Measurements from ENCODE around the gene CDHR5. TPM values are rescaled to one million over a fixed set of nuclear protein-coding genes. Genes with fewer than 3 reads are reported as not detected.

Gene CDHR5
- total RNA-seq, 2 donors from 2014 or later = 140 to 310 TPM

DNA sequence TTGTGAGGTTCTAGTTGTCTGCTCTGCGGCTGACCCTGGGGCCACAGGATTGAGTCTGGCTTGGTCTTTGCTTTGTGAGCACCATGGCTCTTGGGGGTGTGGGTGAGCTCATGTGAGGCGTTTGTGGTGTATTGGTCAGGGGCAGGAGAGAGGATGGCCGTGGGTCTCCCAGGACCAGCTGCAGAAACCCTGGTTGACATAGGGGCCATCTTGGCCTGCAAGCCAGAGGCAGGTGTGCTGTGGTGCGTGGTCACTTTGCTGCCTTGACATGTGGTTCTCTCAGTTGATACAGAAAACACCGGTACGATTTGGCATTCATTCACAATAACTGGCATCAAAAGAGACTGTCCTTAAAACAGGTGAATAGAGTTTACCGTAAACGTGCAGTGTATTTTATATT lies 37.2 kb downstream of the CDHR5 start:
- H3K9ac ChIP-seq (ENCODE audit: low read depth in 2 of 2, low read length in 2 of 2) = no peak overlapping the region
- H3K36me3 ChIP-seq = peaks cover 13% of the 10 kb centered on the region
- H3K4me3 ChIP-seq = no peak overlapping the region
- no peak for DNase-seq
- H3K27me3 ChIP-seq = no peaks in the 10 kb centered on the region
- intact Hi-C loops (cut with DNase I) = no loop called here
- H3K4me1 ChIP-seq = no peaks in the 10 kb centered on the region
- no peaks in the 10 kb centered on the region for H3K9me3 ChIP-seq
- no peak for TF ChIP-seq CTCF (IDR thresholded peaks at IDR 0.05)
- H3K27ac ChIP-seq = no peak overlapping the region

GRCh38 chr11:586376-587316 lies 38.1 kb downstream of the CDHR5 start:
- Histone ChIP-seq H3K27ac (no peak overlapping the region), H3K36me3 (peaks cover 12% of the 10 kb centered on the region), H3K27me3 (no peaks in the 10 kb centered on the region), H3K4me1 (no peaks in the 10 kb centered on the region), H3K4me3 (no peak overlapping the region), H3K9me3 (no peaks in the 10 kb centered on the region), H3K9ac (ENCODE audit: low read depth in 2 of 2, low read length in 2 of 2) (no peak overlapping the region)
- no peak for TF ChIP-seq CTCF (IDR thresholded peaks at IDR 0.05)
- DNase-seq = no peak
- intact Hi-C loops (cut with DNase I) = no loop called here

DNA sequence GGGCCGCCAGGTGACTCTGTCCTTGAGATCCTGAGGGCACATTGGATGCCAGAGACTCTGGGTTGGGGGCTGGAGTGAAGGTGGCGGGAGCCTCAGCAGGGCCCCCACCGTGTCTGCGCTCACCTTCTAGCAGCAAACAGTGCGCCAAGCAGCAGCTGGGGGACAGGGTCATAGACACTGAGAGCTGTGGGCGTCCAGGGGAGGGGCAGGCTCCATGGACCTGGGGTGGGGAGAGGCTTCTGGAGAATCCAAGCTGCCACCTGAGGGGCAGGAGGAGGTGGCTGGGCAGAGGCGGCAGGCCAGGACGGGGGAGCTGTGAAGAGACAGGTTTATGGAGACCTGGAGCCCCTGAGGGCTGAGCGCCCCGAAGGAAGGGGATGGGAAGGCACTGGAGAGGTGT lies 40.5 kb downstream of the CDHR5 start:
- no peak for DNase-seq

GRCh38 chr11:581752-582151 lies 43.0 kb downstream of the CDHR5 start:
- Histone ChIP-seq H3K27ac (no peak overlapping the region), H3K27me3 (no peaks in the 10 kb centered on the region), H3K4me3 (no peak overlapping the region), H3K36me3 (peaks cover 7% of the 10 kb centered on the region), H3K9me3 (no peaks in the 10 kb centered on the region), H3K4me1 (peaks cover 8% of the 10 kb centered on the region), H3K9ac (ENCODE audit: low read depth in 2 of 2, low read length in 2 of 2) (no peak overlapping the region)
- TF ChIP-seq CTCF (IDR thresholded peaks at IDR 0.05) = no peak
- intact Hi-C loops (cut with DNase I) = no loop called here
- no peak for DNase-seq

More for the DNA sequence above, 40.5 kb downstream of the CDHR5 start:
- no peak overlapping the region for H3K27ac ChIP-seq
- intact Hi-C loops (cut with DNase I) = no loop called here
- H3K36me3 ChIP-seq = peaks cover 12% of the 10 kb centered on the region
- TF ChIP-seq CTCF (IDR thresholded peaks at IDR 0.05) = no peak
- no peaks in the 10 kb centered on the region for H3K27me3 ChIP-seq
- H3K9ac ChIP-seq (ENCODE audit: low read depth in 2 of 2, low read length in 2 of 2) = no peak overlapping the region
- no peaks in the 10 kb centered on the region for H3K9me3 ChIP-seq
- no peak overlapping the region for H3K4me3 ChIP-seq
- no peaks in the 10 kb centered on the region for H3K4me1 ChIP-seq

DNA sequence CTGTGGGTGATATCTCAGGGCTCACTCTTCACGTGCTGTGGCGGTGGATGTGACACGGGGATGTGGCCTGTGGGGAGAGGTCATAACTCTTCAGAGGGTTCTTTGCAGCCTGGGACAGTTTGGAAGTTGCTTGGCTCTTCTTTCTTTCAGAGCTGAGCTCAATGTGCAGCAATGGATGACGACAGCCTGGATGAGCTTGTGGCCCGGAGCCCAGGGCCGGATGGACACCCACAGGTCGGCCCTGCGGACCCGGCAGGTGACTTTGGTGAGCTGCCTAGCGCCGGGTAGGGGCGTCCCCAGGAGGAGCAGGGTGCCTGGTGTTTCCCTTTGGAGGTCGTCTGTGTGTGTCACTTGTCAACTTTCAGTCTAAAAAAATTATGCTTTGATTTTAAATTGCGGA lies 43.4 kb downstream of the CDHR5 start:
- no peak overlapping the region for H3K9ac ChIP-seq (ENCODE audit: low read depth in 2 of 2, low read length in 2 of 2)
- peaks cover 3% of the 10 kb centered on the region for H3K36me3 ChIP-seq
- no peak overlapping the region for H3K27ac ChIP-seq
- intact Hi-C loops (cut with DNase I) = no loop called here
- no peaks in the 10 kb centered on the region for H3K27me3 ChIP-seq
- no peak for TF ChIP-seq CTCF (IDR thresholded peaks at IDR 0.05)
- DNase-seq = no peak
- no peak overlapping the region for H3K4me3 ChIP-seq
- H3K4me1 ChIP-seq = peaks cover 8% of the 10 kb centered on the region
- no peaks in the 10 kb centered on the region for H3K9me3 ChIP-seq
